Neuron (in vitro differentiated cells): ENCODE data around the gene RAB43.

Experiments
- H2AFZ ChIP-seq: one replicate; pipeline ENCODE4 v1.6.1; 2013; ENCODE audit warnings: low read depth, mild to moderate bottlenecking, inconsistent platforms, low read length, moderate library complexity
- H3K27me3 ChIP-seq: one replicate; pipeline ENCODE4 v1.6.1; 2013; ENCODE audit warnings: low read length; ENCODE audit not compliant: insufficient read depth
- H3K36me3 ChIP-seq: one replicate; pipeline ENCODE4 v1.6.1; 2013; ENCODE audit warnings: low read length; ENCODE audit not compliant: insufficient read depth
- H3K4me1 ChIP-seq: one replicate; pipeline ENCODE4 v1.6.1; 2013; ENCODE audit warnings: low read length; ENCODE audit not compliant: insufficient read depth
- H3K4me3 ChIP-seq: 2 replicates; pipeline ENCODE4 v1.5.1; 2013; ENCODE audit warnings: mild to moderate bottlenecking, low read length, moderate library complexity
- H3K9me3 ChIP-seq: one replicate; pipeline ENCODE4 v1.6.1; 2013; ENCODE audit warnings: low read length

The RAB43 gene

GRCh38 chr3:129060276-129061022 is 61.2 kb downstream of the RAB43 start, which contains the start of gene GP9:
Gene GP9 (plus strand): TSS chr3:129060779. CDS start chr3:129061740, 961 bp downstream.
- H3K9me3 ChIP-seq = no peaks in the 10 kb centered on the region
- no peak within 1 kb of the TSS for H3K4me3 ChIP-seq
- no peak within 1 kb of the TSS for H2AFZ ChIP-seq
- no peaks in the 10 kb centered on the region for H3K4me1 ChIP-seq
- H3K36me3 ChIP-seq = no peaks in the 10 kb centered on the region
- H3K27me3 ChIP-seq = no peaks in the 10 kb centered on the region

DNA sequence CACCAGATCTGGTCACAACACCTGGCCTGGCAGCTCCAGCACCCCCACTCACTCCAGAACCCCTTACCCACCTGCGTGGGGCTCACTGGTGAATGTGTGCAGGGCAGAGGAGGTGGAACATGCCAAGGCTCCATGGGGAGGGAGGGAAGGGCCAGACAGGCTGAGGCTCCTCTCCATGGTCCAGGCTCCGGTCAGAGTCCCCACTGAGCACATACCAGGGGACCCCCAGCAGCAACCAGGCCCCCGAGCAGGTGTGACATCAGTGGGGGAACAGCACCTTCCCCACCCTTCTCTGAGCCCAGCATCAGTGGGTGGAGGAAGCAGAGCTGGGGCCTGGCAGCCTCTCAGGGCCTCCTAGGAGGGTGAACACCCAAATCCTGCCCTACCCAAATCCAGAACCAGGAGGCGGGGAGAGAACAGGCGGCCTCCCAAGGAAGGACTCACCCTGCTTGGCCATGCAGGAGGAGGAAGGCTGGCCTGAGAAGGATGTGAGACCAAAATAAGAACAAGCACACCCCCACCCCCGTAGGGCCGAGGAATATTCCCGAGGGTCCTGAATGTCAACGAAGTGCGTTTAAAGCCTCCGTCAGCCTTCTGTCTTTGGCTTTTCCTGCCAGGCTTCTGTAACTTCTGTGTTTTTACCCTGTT is 62.2 kb downstream of the RAB43 start:
- Histone ChIP-seq H3K36me3 (no peaks in the 10 kb centered on the region), H3K4me3 (no peak overlapping the region), H3K9me3 (no peaks in the 10 kb centered on the region), H3K4me1 (no peaks in the 10 kb centered on the region), H3K27me3 (no peaks in the 10 kb centered on the region), H2AFZ (no peak overlapping the region)

GRCh38 chr3:129058441-129059200 is 63.0 kb downstream of the RAB43 start:
- Histone ChIP-seq H3K36me3 (no peaks in the 10 kb centered on the region), H2AFZ (no peak overlapping the region), H3K27me3 (no peaks in the 10 kb centered on the region), H3K9me3 (no peaks in the 10 kb centered on the region), H3K4me1 (peaks cover 2% of the 10 kb centered on the region), H3K4me3 (no peak overlapping the region)

DNA sequence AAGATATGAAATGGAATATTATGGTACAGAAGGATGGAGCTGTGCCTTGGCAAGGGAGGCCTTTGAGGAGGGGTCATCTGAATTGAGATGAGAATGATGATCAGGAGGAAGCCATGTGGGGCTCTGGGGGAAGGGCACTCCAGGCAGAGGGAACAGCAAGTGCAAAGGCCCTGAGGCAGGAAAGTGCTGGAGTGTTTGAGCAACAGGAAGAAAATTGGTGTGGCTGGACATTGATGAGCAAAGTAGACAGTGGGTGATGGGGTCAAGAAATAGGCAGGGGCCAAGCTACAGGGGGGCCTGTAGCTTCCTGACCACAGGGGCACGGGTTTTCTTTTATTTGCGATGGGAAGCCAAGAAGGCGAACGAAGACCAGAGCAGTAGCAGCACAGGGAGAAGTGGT is 64.4 kb downstream of the RAB43 start:
- Histone ChIP-seq H3K9me3 (no peaks in the 10 kb centered on the region), H3K4me3 (no peak overlapping the region), H3K36me3 (no peaks in the 10 kb centered on the region), H3K27me3 (no peaks in the 10 kb centered on the region), H2AFZ (no peak overlapping the region), H3K4me1 (peaks cover 10% of the 10 kb centered on the region)

- H3K4me1 ChIP-seq = peaks cover 10% of the 10 kb centered on the region
- no peak overlapping the region for H3K4me3 ChIP-seq
- no peaks in the 10 kb centered on the region for H3K9me3 ChIP-seq
- H3K36me3 ChIP-seq = no peaks in the 10 kb centered on the region
- H3K27me3 ChIP-seq = no peaks in the 10 kb centered on the region
- no peak overlapping the region for H2AFZ ChIP-seq
Observed at GRCh38 chr3:129056451-129057173, 65.0 kb downstream of the RAB43 start.

DNA sequence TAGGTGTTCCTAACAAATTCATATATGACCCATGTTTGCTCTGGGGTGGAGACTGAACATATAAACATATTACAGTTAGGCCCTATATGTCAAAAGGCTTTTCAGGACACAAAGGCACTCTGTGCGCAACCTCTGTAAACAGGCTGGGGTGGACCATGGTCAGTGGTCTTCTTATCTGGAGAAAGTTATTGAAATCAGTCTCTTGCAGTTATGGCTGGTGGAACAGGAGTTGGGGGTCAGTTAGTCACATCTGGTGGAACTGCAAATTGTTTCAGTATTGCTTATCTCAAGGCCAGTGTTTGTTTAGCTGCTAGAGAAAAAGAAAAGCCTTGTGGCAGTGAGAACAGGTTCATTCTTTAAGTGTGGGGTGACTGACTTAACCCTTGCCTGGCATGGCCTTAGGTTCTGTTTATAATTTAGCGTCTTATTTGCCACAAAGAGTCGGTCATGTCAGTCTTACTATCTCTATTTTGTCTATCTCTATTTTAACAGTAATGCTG is 66.9 kb downstream of the RAB43 start:
- no peaks in the 10 kb centered on the region for H3K9me3 ChIP-seq
- no peaks in the 10 kb centered on the region for H3K36me3 ChIP-seq
- H2AFZ ChIP-seq = no peak overlapping the region
- peaks cover 10% of the 10 kb centered on the region for H3K4me1 ChIP-seq
- no peaks in the 10 kb centered on the region for H3K27me3 ChIP-seq
- H3K4me3 ChIP-seq = no peak overlapping the region

GRCh38 chr3:129052675-129053074 is 68.9 kb downstream of the RAB43 start:
- Histone ChIP-seq H3K9me3 (no peaks in the 10 kb centered on the region), H3K4me1 (peaks cover 10% of the 10 kb centered on the region), H3K4me3 (no peak overlapping the region), H2AFZ (no peak overlapping the region), H3K36me3 (no peaks in the 10 kb centered on the region), H3K27me3 (no peaks in the 10 kb centered on the region)

DNA sequence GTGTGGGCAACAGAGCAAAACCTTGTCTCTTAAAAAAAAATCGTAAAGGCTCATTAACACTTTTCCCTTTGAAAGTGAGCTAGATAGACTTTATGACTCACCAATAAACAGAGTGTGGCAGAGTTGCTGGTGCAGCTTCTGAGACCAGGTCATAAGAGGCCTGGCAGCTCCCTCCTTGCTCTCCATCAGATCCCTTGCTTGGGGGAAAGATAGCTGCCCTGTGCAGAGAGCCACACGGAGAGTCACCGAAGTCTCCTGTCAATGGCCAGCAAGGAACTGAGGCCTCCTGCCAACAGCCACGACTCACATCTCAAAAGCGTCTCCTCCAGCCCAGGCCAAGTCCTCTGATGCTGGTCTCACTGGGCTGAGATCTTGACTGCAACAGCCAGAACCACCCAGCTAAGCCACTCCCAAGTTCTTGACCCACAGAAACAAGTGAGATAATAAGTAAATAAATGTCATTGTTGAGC is 69.7 kb downstream of the RAB43 start:
- Histone ChIP-seq H2AFZ (no peak overlapping the region), H3K36me3 (no peaks in the 10 kb centered on the region), H3K4me3 (no peak overlapping the region), H3K9me3 (peaks cover 6% of the 10 kb centered on the region), H3K27me3 (no peaks in the 10 kb centered on the region), H3K4me1 (peaks cover 10% of the 10 kb centered on the region)

DNA sequence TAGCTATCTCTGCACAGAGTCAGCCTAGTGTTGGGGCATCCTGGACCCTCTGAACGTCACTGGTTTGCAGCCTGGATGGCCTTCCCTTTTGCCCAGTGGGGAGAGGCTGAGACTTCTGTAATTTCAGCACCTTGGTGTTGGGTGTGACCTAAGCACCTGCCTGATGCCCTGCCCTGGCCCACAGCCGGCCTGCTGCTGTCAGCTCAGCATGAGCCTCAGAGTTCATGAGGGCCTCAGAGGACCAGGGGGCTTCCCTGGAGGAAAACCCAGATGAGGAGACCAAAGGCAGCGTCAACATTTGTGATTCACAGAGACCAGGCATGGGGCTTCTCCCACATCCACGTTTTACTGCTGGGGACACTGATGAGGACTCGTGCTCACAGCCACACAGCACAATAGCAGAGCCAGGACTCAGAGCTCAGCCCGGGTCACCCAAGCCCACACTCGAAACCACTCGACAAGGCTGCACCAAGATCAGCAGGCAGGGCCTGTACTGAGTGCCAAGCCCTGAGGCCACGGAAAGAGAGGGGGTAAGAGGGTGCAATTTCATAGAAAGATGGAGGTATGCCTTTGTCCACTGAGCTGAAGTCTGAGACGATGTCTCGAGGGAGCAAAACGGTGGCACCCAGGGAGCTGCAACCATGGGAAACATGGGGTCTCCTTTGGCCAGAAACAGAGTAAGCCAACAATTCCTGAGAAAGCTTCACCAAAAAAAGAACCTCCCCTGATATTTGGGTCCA is 70.9 kb downstream of the RAB43 start:
- Histone ChIP-seq H3K36me3 (no peaks in the 10 kb centered on the region), H3K4me3 (no peak overlapping the region), H3K4me1 (peaks cover 10% of the 10 kb centered on the region), H3K27me3 (no peaks in the 10 kb centered on the region), H2AFZ (no peak overlapping the region), H3K9me3 (peaks cover 14% of the 10 kb centered on the region)

- Histone ChIP-seq H2AFZ (no peak overlapping the region), H3K36me3 (no peaks in the 10 kb centered on the region), H3K9me3 (peaks cover 15% of the 10 kb centered on the region), H3K27me3 (no peaks in the 10 kb centered on the region), H3K4me3 (no peak overlapping the region), H3K4me1 (no peaks in the 10 kb centered on the region)
Observed at GRCh38 chr3:129047553-129047839, 74.1 kb downstream of the RAB43 start.

GRCh38 chr3:129046732-129047552 is 74.7 kb downstream of the RAB43 start:
- Histone ChIP-seq H3K4me1 (no peaks in the 10 kb centered on the region), H3K36me3 (no peaks in the 10 kb centered on the region), H3K4me3 (no peak overlapping the region), H3K27me3 (no peaks in the 10 kb centered on the region), H3K9me3 (peaks cover 18% of the 10 kb centered on the region), H2AFZ (no peak overlapping the region)
